ENCODE results near the gene MRPL30. TPM values are rescaled to one million over a fixed set of nuclear protein-coding genes. Genes with fewer than 3 reads are reported as not detected.
"Not testable (repeated sequence)": the region's sequence is repeated elsewhere in the genome, so short reads cannot be mapped to it uniquely, and the experiment has no call there.

MRPL30 gene
- total and polyA plus RNA-seq, 2 of the 8 experiments (the other 6 are each of a cell fraction or from before 2014, with no cell fraction given): 22.3 to 46.2 TPM

DNA sequence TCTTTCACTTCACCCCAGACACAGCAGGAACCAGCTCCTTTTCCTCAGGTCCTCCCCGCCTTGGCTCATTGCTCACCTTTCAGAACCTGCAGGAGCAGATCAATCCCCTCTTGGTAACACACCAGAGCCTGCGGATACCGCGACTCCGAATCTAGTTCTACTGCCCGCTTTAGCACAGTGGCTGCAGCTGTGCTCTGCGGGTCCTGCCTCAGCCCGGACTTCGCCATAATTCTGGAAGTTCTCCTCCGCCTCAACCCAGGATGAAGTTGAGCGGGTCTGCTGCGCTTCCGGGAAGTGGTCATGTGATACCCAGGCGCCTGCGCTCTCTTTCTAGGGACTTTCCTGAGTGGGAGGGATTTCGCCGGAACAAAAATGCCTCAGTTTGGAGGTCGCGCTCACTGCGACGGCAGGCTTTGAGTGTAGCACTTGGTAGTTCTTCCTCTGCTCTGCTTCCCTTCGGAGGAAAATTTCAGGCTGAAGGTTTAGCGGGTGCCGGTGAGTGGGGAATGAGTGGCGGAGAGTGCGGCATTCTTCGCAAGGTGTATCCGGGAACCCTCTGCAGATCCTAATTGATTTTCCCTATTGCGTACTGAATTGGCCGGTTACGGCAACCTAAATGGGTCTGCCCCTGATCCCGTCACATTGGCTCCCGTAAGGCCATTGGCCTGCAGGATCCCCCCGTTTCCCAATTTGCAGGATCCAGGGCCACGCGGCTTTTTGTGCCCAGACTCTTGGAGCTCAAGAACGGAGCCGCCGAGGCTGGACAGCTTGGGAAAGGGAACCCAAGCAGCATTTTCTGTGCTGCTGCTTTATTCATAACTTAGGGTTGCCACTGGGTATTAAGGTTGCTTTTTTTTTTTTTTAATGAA is at the start of gene MRPL30, which contains the start of gene MITD1 (continued):
- 0 out of 2 replicates have a peak, but pooled peaks have one; percentile 29 for TF ChIP-seq FOSL1 (IDR thresholded peaks at IDR 0.05; ENCODE audit: insufficient read depth, low read depth, low read length)
- TF ChIP-seq EP300 (IDR thresholded peaks at IDR 0.05; ENCODE audit: borderline replicate concordance in 1 of 2, low read depth in 2 of 2, low read length in 2 of 2): peak in 1 of 2 experiments; percentile 80; a peak in 1 of 3 replicates

DNA sequence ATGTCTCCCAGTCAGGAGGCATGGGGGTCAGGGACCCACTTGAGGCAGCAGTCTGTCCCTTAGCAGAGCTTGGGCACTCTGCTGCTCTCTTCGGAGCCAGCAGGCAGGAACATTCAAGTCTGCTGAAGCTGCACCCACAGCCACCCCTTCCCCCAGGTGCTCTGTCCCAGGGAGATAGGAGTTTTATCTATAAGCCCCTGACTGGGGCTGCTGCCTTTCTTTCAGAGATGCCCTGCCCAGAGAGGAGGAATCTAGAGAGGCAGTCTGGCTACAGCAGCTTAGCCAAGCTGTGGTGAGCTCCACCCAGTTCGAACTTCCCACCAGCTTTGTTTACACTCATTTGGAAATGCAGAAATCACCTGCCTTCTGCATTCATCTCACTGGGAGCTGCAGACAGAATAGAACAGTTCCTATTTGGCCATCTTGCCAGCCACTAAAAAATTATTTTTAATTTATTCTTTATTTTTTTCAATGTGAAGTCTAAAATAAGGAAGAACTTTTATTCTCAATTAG is 45.9 kb upstream of the MRPL30 start:
- DNase-seq (ENCODE audit: low read depth in 1 of 2, low spot score in 2 of 2); H3K79me1 ChIP-seq (ENCODE audit: low read depth, low read length); H2BK15ac ChIP-seq (ENCODE audit: low read length); H4K8ac ChIP-seq (ENCODE audit: extremely low read depth, insufficient read depth, low read length); H2BK120ac ChIP-seq (replicated peaks; ENCODE audit: low read depth, low read length); H3K9ac ChIP-seq (replicated peaks in 1 of 4; ENCODE audit: extremely low read depth in 1 of 4, low read depth in 3 of 4, low read length in 3 of 4); FAIRE-seq; H3K18ac ChIP-seq (ENCODE audit: extremely low read depth, low read length); H3K56ac ChIP-seq (replicated peaks; ENCODE audit: insufficient read length, low read depth, low read length); H2AK5ac ChIP-seq (ENCODE audit: low read depth, low read length); H3K23ac ChIP-seq (ENCODE audit: insufficient read length); H3K23me2 ChIP-seq (ENCODE audit: low read depth, low read length); H3K36me3 ChIP-seq (ENCODE audit: control insufficient read depth in 2 of 4, insufficient read depth in 4 of 4, low read length in 3 of 4); H3K4me1 ChIP-seq (replicated peaks in 1 of 4; ENCODE audit: control insufficient read depth in 3 of 4, insufficient read depth in 4 of 4, low read length in 3 of 4); H4K5ac ChIP-seq (ENCODE audit: insufficient read length, low read depth, low read length); H3K4ac ChIP-seq (replicated peaks; ENCODE audit: insufficient read length, low read depth, low read length); H3K4me3 ChIP-seq (ENCODE audit: extremely low read depth in 1 of 4, insufficient read depth in 2 of 4, low read depth in 3 of 4, low read length in 4 of 4); H2BK20ac ChIP-seq (ENCODE audit: low read length); H3K4me2 ChIP-seq (ENCODE audit: insufficient read depth in 1 of 2, low read depth in 2 of 2, low read length in 2 of 2); H2BK12ac ChIP-seq (ENCODE audit: low read depth, low read length); H2BK5ac ChIP-seq (ENCODE audit: low read depth, low read length); H3K79me2 ChIP-seq (ENCODE audit: control insufficient read depth in 1 of 2, insufficient read depth in 2 of 2, low read length in 2 of 2); H4K91ac ChIP-seq (replicated peaks; ENCODE audit: insufficient read length, low read length); H3K27ac ChIP-seq (ENCODE audit: low read depth, low read length); H3K27me3 ChIP-seq (replicated peaks in 1 of 4; ENCODE audit: control insufficient read depth in 3 of 4, extremely low read depth in 1 of 4, insufficient read depth in 3 of 4, low read length in 3 of 4); H4K20me1 ChIP-seq (replicated peaks in 1 of 2; ENCODE audit: control insufficient read depth in 1 of 2, insufficient read depth in 2 of 2, low read length in 2 of 2); POLR2A ChIA-PET (ENCODE audit: partially characterized antibody); H2AFZ ChIP-seq (ENCODE audit: low read length); H3K14ac ChIP-seq (ENCODE audit: insufficient read length): not testable (repeated sequence)
- 89% methylated on average over 2 of the region's 2 CpGs; no CpG with 5 or more reads in 1 of the 2 experiments for WGBS, 2 experiments (ENCODE audit: extremely low coverage in 1 of 2, insufficient coverage in 1 of 2, insufficient read length in 1 of 2, insufficient replicate concordance in 2 of 2, low coverage in 1 of 2, low lambda C conversion rate in 2 of 2, missing lambda C conversion rate in 1 of 2)
- H3K9me3 ChIP-seq (ENCODE audit: insufficient read depth in 2 of 2, low read depth in 1 of 2, low read length in 1 of 2): peaks cover 24 to 39% of the 10 kb centered on the region in 2 experiments; a peak in 3 of 4 replicates
- CTCF ChIA-PET (ENCODE audit: partially characterized antibody): interaction anchor here (0.7 kb wide), 1 partner anchor 48 kb away, joined by 3 read pairs; no protein-coding TSS in a partner anchor
